PC-9 (cell line): ENCODE data around the gene ATP8A1. TPM values are rescaled to one million over a fixed set of nuclear protein-coding genes. Genes with fewer than 3 reads are reported as not detected.

Source experiments
- BruUV-seq: library from RNA; stranded (reverse); fragments of 400-500 nt; replicated peaks from 2 replicates; lab custom pipeline; 2021; lab: Mats Ljungman, UMichigan
- CTCF ChIA-PET: fragments of 300-600 bp; sonication (Branson Sonifier 250); formaldehyde crosslinking; loops from one replicate; lab custom pipeline; 2022; ENCODE audit warnings: antibody characterized with exemption; lab: Charles Lee
- POLR2A ChIA-PET: fragments of 300-600 bp; sonication (Branson Sonifier 250); formaldehyde crosslinking; loops from one replicate; lab custom pipeline; 2022; ENCODE audit warnings: antibody characterized with exemption; ENCODE audit not compliant: unreplicated experiment; lab: Charles Lee
- DNase-seq, 2 experiments: peaks; one replicate each; pipeline versions ENCODE4 v3.0.0 to v3.0.0-alpha.2; 2015 to 2022; ENCODE audit warnings: mixed read lengths in 1 of 2
- H2AFZ ChIP-seq: fragments of 200-600 bp; sonication (generic); 2 replicates; pipeline ENCODE4 v1.8.1; 2017; ENCODE audit warnings: antibody characterized with exemption
- H3F3A ChIP-seq: fragments of 200-600 bp; sonication (generic); 2 replicates; pipeline ENCODE4 v1.8.1; 2017; ENCODE audit warnings: antibody characterized with exemption, mild to moderate bottlenecking, low read depth; ENCODE audit not compliant: insufficient read depth
- H3K27ac ChIP-seq: fragments of 200-600 bp; sonication (generic); 2 replicates; pipeline ENCODE4 v1.6.1; 2016; ENCODE audit warnings: mixed run types
- H3K27me3 ChIP-seq: fragments of 200-600 bp; sonication (generic); 2 replicates; pipeline ENCODE4 v1.6.1; 2016; ENCODE audit warnings: low read depth, mixed run types; ENCODE audit not compliant: insufficient read depth
- H3K36me3 ChIP-seq: fragments of 200-600 bp; sonication (generic); 2 replicates; pipeline ENCODE4 v1.6.1; 2016; ENCODE audit warnings: low read depth, mixed run types
- H3K4me1 ChIP-seq: fragments of 200-600 bp; sonication (generic); replicated peaks from 2 replicates; pipeline ENCODE4 v1.6.1; 2016; ENCODE audit warnings: mixed run types; ENCODE audit not compliant: insufficient read depth
- H3K4me2 ChIP-seq: fragments of 200-600 bp; sonication (generic); 2 replicates; pipeline ENCODE4 v1.6.1; 2017; ENCODE audit warnings: mixed run types
- H3K4me3 ChIP-seq: fragments of 200-600 bp; sonication (generic); 2 replicates; pipeline ENCODE4 v1.6.1; 2016; ENCODE audit warnings: mixed run types
- H3K79me2 ChIP-seq: fragments of 200-600 bp; sonication (generic); 2 replicates; pipeline ENCODE4 v1.6.1; 2017; ENCODE audit warnings: low read depth, mixed run types
- H3K9me2 ChIP-seq: fragments of 200-600 bp; sonication (generic); 2 replicates; pipeline ENCODE4 v1.8.1; 2017; ENCODE audit warnings: mild to moderate bottlenecking; ENCODE audit not compliant: insufficient read depth
- H3K9me3 ChIP-seq: fragments of 200-600 bp; sonication (generic); 2 replicates; pipeline ENCODE4 v1.8.1; 2016; ENCODE audit warnings: low read depth; ENCODE audit not compliant: insufficient read depth
- H4K20me1 ChIP-seq: fragments of 200-600 bp; sonication (generic); 2 replicates; pipeline ENCODE4 v1.8.1; 2017; ENCODE audit not compliant: insufficient read depth
- CTCF ChIP-seq: fragments of 200-600 bp; sonication (generic); conservative IDR thresholded peaks from 2 replicates; pipeline ENCODE4 v1.6.1; 2017; ENCODE audit warnings: mixed run types, antibody characterized with exemption, mild to moderate bottlenecking, moderate library complexity
- EZH2 ChIP-seq: fragments of 200-600 bp; sonication (generic); IDR thresholded peaks from 2 replicates; pipeline ENCODE4 v1.8.0; 2017; ENCODE audit warnings: antibody characterized with exemption, low read depth
- intact Hi-C: fragments of 100-400 bp; cut with micrococcal nuclease; formaldehyde crosslinking; loops from one replicate; pipeline ENCODE4 v1.10.0; 2022; ENCODE audit not compliant: unreplicated experiment
- total RNA-seq: library from RNA; stranded (reverse); gene quantifications from 2 replicates; pipeline ENCODE4 v1.2.3, GENCODE V29; 2021

ATP8A1 gene
- total RNA-seq, 1 experiment from 2014 or later: not detected

GRCh38 chr4:42415281-42415680, 241.6 kb downstream of the ATP8A1 start:
- Histone ChIP-seq H3K27me3 (peaks cover 17% of the 10 kb centered on the region), H3K9me2 (no peaks in the 10 kb centered on the region; the same call in 1 of the 2 replicates), H3K27ac (no peak overlapping the region), H3F3A (no peaks in the 10 kb centered on the region; the same call in 1 of the 2 replicates), H2AFZ (no peak overlapping the region), H4K20me1 (no peaks in the 10 kb centered on the region), H3K4me2 (no peak overlapping the region), H3K4me3 (no peak overlapping the region), H3K36me3 (no peaks in the 10 kb centered on the region), H3K79me2 (no peaks in the 10 kb centered on the region), H3K4me1 (0 out of 2 replicates have a peak, but pooled peaks cover 4% of the 10 kb centered on the region), H3K9me3 (no peaks in the 10 kb centered on the region)
- intact Hi-C loops: no loop called here
- no TSS peak for BruUV-seq
- DNase-seq: no peak
- TF ChIP-seq CTCF: no peak
- TF ChIP-seq EZH2: no peak
- CTCF ChIA-PET: no interaction called here
- POLR2A ChIA-PET: no interaction called here

- 0 out of 2 replicates have a peak, but pooled peaks cover 4% of the 10 kb centered on the region for H3K9me3 ChIP-seq
- H3K9me2 ChIP-seq: no peaks in the 10 kb centered on the region; the same call in 1 of the 2 replicates
- no peak overlapping the region for H3K27ac ChIP-seq
- CTCF ChIA-PET: no interaction called here
- H4K20me1 ChIP-seq: no peaks in the 10 kb centered on the region
- no peak overlapping the region for H3K4me2 ChIP-seq
- peaks cover 6% of the 10 kb centered on the region; the same call in 1 of the 2 replicates for H3K27me3 ChIP-seq
- intact Hi-C loops: no loop called here
- 0 out of 2 replicates have a peak, but pooled peaks cover 4% of the 10 kb centered on the region for H3K4me1 ChIP-seq
- no peaks in the 10 kb centered on the region; the same call in 1 of the 2 replicates for H3F3A ChIP-seq
- peak in 1 of 2 experiments; percentile 49 for DNase-seq
- no peaks in the 10 kb centered on the region for H3K79me2 ChIP-seq
- TF ChIP-seq CTCF (no peak), EZH2 (no peak)
- no peaks in the 10 kb centered on the region for H3K36me3 ChIP-seq
- no TSS peak for BruUV-seq
- no peak overlapping the region for H3K4me3 ChIP-seq
- H2AFZ ChIP-seq: no peak overlapping the region
- POLR2A ChIA-PET: no interaction called here
These were observed 244.7 kb downstream of the ATP8A1 start for GRCh38 chr4:42412251-42412650.

- BruUV-seq: no TSS peak
- POLR2A ChIA-PET: no interaction called here
These were observed 245.1 kb downstream of the ATP8A1 start for GRCh38 chr4:42411803-42412202.

More at GRCh38 chr4:42411803-42412202, 245.1 kb downstream of the ATP8A1 start:
- no peaks in the 10 kb centered on the region for H3K79me2 ChIP-seq
- 0 out of 2 replicates have a peak, but pooled peaks cover 4% of the 10 kb centered on the region for H3K4me1 ChIP-seq
- no peak overlapping the region for H3K27ac ChIP-seq
- no peak overlapping the region for H2AFZ ChIP-seq
- no peaks in the 10 kb centered on the region; the same call in 1 of the 2 replicates for H3K9me2 ChIP-seq
- no peak overlapping the region for H3K4me3 ChIP-seq
- H3K27me3 ChIP-seq: peaks cover 6% of the 10 kb centered on the region; the same call in 1 of the 2 replicates
- no peaks in the 10 kb centered on the region for H3K36me3 ChIP-seq
- 0 out of 2 replicates have a peak, but pooled peaks cover 4% of the 10 kb centered on the region for H3K9me3 ChIP-seq
- H3F3A ChIP-seq: no peaks in the 10 kb centered on the region; the same call in 1 of the 2 replicates
- H4K20me1 ChIP-seq: no peaks in the 10 kb centered on the region
- CTCF ChIA-PET: no interaction called here
- intact Hi-C loops: no loop called here
- no peak for DNase-seq
- H3K4me2 ChIP-seq: no peak overlapping the region
- TF ChIP-seq CTCF (no peak), EZH2 (no peak)
